Mesenchymal stem cell (in vitro differentiated cells and primary cell): ENCODE data around the gene EXD3.
"Not testable (repeated sequence)": the region's sequence is repeated elsewhere in the genome, so short reads cannot be mapped to it uniquely, and the experiment has no call there.

Source experiments
- DNase-seq: peaks from one replicate; pipeline ENCODE4 v3.0.0-alpha.2; 2013
- H2AFZ ChIP-seq: one replicate; pipeline ENCODE4 v1.6.1; 2013; ENCODE audit warnings: low read depth, mild to moderate bottlenecking, control low read depth, inconsistent platforms, low read length, moderate library complexity
- H2AK5ac ChIP-seq: 2 replicates; pipeline ENCODE4 v1.6.1; 2013; ENCODE audit warnings: low read length, moderate library complexity, mild to moderate bottlenecking, inconsistent platforms; ENCODE audit not compliant: severe bottlenecking
- H2BK120ac ChIP-seq: one replicate; pipeline ENCODE4 v1.6.1; 2013; ENCODE audit warnings: low read depth, mild to moderate bottlenecking, inconsistent platforms, low read length, moderate library complexity
- H2BK12ac ChIP-seq, 2 experiments: one replicate each; pipeline ENCODE4 v1.6.1; 2013; ENCODE audit warnings: inconsistent platforms in 2 of 2, low read length in 2 of 2, mild to moderate bottlenecking in 2 of 2, moderate library complexity in 2 of 2, control low read depth in 1 of 2
- H2BK15ac ChIP-seq: one replicate; pipeline ENCODE4 v1.6.1; 2013; ENCODE audit warnings: mild to moderate bottlenecking, low read depth, inconsistent platforms; ENCODE audit not compliant: poor library complexity, severe bottlenecking
- H2BK5ac ChIP-seq: 2 replicates; pipeline ENCODE4 v1.6.1; 2013; ENCODE audit warnings: low read depth, mild to moderate bottlenecking, low read length, control low read depth, inconsistent platforms; ENCODE audit not compliant: poor library complexity, severe bottlenecking
- H3K14ac ChIP-seq, 2 experiments: one replicate each; pipeline ENCODE4 v1.6.1; 2013; ENCODE audit warnings: inconsistent platforms in 2 of 2, low read length in 2 of 2, control low read depth in 1 of 2, mild to moderate bottlenecking in 1 of 2, moderate library complexity in 1 of 2
- H3K18ac ChIP-seq, 2 experiments: one replicate each; pipeline ENCODE4 v1.6.1; 2013; ENCODE audit warnings: inconsistent platforms in 2 of 2, low read length in 2 of 2, control low read depth in 1 of 2, low read depth in 1 of 2, mild to moderate bottlenecking in 1 of 2
- H3K23ac ChIP-seq, 2 experiments: one replicate each; pipeline ENCODE4 v1.6.1; 2013; ENCODE audit warnings: inconsistent platforms in 2 of 2, low read length in 2 of 2, mild to moderate bottlenecking in 2 of 2, moderate library complexity in 2 of 2, control low read depth in 1 of 2
- H3K27ac ChIP-seq: 2 replicates; pipeline ENCODE4 v1.5.1; 2013; ENCODE audit warnings: mild to moderate bottlenecking, moderate library complexity, low read length, control low read depth, inconsistent platforms; ENCODE audit not compliant: poor library complexity, severe bottlenecking
- H3K27me3 ChIP-seq, 2 experiments: 2 replicates each; pipeline versions ENCODE4 v1.6.1 to v1.7.0; 2013; ENCODE audit warnings: low read length in 2 of 2, mild to moderate bottlenecking in 2 of 2, moderate library complexity in 2 of 2, control low read depth in 1 of 2, inconsistent platforms in 1 of 2; ENCODE audit not compliant: control insufficient read depth in 1 of 2, insufficient read depth in 1 of 2
- H3K36me3 ChIP-seq, 2 experiments: 2 replicates each; pipeline versions ENCODE4 v1.6.1 to v1.7.0; 2013; ENCODE audit warnings: low read length in 2 of 2, control low read depth in 1 of 2, inconsistent platforms in 1 of 2, low read depth in 1 of 2, mild to moderate bottlenecking in 1 of 2; ENCODE audit not compliant: insufficient read depth in 2 of 2, control insufficient read depth in 1 of 2
- H3K4ac ChIP-seq, 2 experiments: one replicate each; pipeline ENCODE4 v1.6.1; 2013; ENCODE audit warnings: inconsistent platforms in 2 of 2, low read length in 2 of 2, mild to moderate bottlenecking in 2 of 2, moderate library complexity in 2 of 2, control low read depth in 1 of 2, low read depth in 1 of 2
- H3K4me1 ChIP-seq: 2 replicates; pipeline ENCODE4 v1.6.1; 2013; ENCODE audit warnings: low read depth, low read length, control low read depth; ENCODE audit not compliant: control insufficient read depth, insufficient read depth
- H3K4me2 ChIP-seq: 2 replicates; pipeline ENCODE4 v1.6.1; 2013; ENCODE audit warnings: low read length, mild to moderate bottlenecking, inconsistent platforms; ENCODE audit not compliant: poor library complexity, severe bottlenecking
- H3K4me3 ChIP-seq, 2 experiments: 2 replicates each; pipeline versions ENCODE4 v1.5.1 to v1.7.0; 2013; ENCODE audit warnings: low read length in 2 of 2, mild to moderate bottlenecking in 2 of 2, control low read depth in 1 of 2, low read depth in 1 of 2; ENCODE audit not compliant: insufficient read depth in 1 of 2
- H3K79me1 ChIP-seq: replicated peaks from 2 replicates; pipeline ENCODE4 v1.6.1; 2013; ENCODE audit warnings: mild to moderate bottlenecking, control low read depth, low read length, inconsistent platforms; ENCODE audit not compliant: poor library complexity, severe bottlenecking
- H3K9ac ChIP-seq: 2 replicates; pipeline ENCODE4 v1.7.0; 2013; ENCODE audit warnings: mild to moderate bottlenecking, low read length, moderate library complexity
- H3K9me3 ChIP-seq: 2 replicates; pipeline ENCODE4 v1.7.0; 2013; ENCODE audit warnings: mild to moderate bottlenecking, low read length; ENCODE audit not compliant: control insufficient read depth
- H4K8ac ChIP-seq: one replicate; pipeline ENCODE4 v1.6.1; 2013; ENCODE audit warnings: inconsistent platforms, mild to moderate bottlenecking, low read length, moderate library complexity
- H4K91ac ChIP-seq: one replicate; pipeline ENCODE4 v1.6.1; 2013; ENCODE audit warnings: mild to moderate bottlenecking, low read length, inconsistent platforms
- WGBS: methylation state at CpG from one replicate; pipeline ENCODE4 v1.1.7; 2013; ENCODE audit warnings: mixed read lengths; 5-methylcytosine and 5-hydroxymethylcytosine counted together

Gene EXD3

DNA sequence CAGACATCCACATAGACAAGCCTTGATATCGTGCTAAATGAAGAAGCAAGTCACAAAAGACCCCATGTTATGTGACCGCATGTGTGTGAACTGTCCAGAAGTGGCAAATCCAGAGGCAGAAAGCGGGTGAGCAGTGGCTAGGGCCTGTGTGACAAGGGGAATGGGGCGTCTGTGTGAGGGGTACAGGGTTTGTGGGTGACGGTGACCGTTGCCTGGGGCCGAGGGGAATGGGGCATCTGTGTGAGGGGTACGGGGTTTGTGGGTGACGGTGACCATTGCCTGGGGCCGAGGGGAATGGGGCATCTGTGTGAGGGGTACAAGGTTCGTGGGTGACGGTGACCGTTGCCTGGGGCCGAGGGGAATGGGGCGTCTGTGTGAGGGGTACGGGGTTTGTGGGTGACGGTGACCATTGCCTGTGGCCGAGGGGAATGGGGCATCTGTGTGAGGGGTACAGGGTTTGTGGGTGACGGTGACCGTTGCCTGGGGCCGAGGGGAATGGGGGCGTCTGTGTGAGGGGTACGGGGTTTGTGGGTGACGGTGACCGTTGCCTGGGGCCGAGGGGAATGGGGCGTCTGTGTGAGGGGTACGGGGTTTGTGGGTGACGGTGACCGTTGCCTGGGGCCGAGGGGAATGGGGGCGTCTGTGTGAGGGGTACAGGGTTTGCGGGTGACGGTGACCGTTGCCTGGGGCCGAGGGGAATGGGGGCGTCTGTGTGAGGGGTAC is 44.1 kb downstream of the EXD3 start:
- WGBS, result 95% methylated on average over 22 of the region's 37 CpGs
- not testable (repeated sequence) for H3K9me3 ChIP-seq, H2AFZ ChIP-seq, H4K91ac ChIP-seq, H4K8ac ChIP-seq, H3K27me3 ChIP-seq, H3K23ac ChIP-seq, H3K18ac ChIP-seq, H3K4ac ChIP-seq, H3K79me1 ChIP-seq, H2BK12ac ChIP-seq, H2BK15ac ChIP-seq, H2AK5ac ChIP-seq, H3K9ac ChIP-seq, DNase-seq, H3K4me2 ChIP-seq, H3K14ac ChIP-seq, H2BK5ac ChIP-seq, H2BK120ac ChIP-seq, H3K27ac ChIP-seq
- H3K4me3 ChIP-seq, result peak overlapping the region in 1 of 2 experiments; percentile 3
- peaks cover 13% of the 10 kb centered on the region for H3K4me1 ChIP-seq
- peaks cover 0 to 27% of the 10 kb centered on the region in 2 experiments for H3K36me3 ChIP-seq

DNA sequence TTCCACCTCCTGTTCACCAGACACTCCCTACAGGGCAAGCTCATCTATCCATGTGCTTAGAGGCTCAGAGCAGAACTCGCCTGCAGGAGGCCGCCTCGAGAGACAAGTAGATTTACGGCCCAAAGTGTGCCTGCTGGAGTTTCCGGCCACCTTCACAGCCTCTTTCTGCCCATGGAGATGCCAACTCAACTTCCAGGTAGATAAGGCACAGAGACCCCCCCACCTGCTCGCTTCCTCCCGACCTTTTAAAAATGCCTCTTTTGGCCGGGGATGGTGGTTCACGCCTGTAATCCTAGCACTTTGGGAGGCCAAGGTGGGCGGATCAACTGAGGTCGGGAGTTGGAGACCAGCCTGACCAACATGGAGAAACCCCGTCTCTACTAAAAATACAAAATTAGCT is 46.6 kb downstream of the EXD3 start:
- 97% methylated on average over 12 of the region's 12 CpGs for WGBS
- no peak overlapping the region for H3K23ac ChIP-seq
- H3K4me2 ChIP-seq, result no peak overlapping the region
- H3K18ac ChIP-seq, result no peak overlapping the region
- no peak overlapping the region for H3K27ac ChIP-seq
- no peak overlapping the region for H2AK5ac ChIP-seq
- H3K27me3 ChIP-seq, result no peaks in the 10 kb centered on the region
- DNase-seq, result no peak
- H3K9ac ChIP-seq, result no peak overlapping the region
- no peaks in the 10 kb centered on the region for H3K79me1 ChIP-seq
- no peak overlapping the region for H2BK12ac ChIP-seq
- no peak overlapping the region for H2AFZ ChIP-seq
- no peak overlapping the region for H2BK120ac ChIP-seq
- no peak overlapping the region for H4K8ac ChIP-seq
- no peak overlapping the region for H2BK15ac ChIP-seq
- peaks cover 5% of the 10 kb centered on the region for H3K9me3 ChIP-seq
- no peak overlapping the region for H3K14ac ChIP-seq
- H3K4ac ChIP-seq, result no peak overlapping the region
- H3K4me1 ChIP-seq, result peaks cover 21% of the 10 kb centered on the region
- peaks cover 0 to 40% of the 10 kb centered on the region in 2 experiments for H3K36me3 ChIP-seq
- H2BK5ac ChIP-seq, result no peak overlapping the region
- no peak overlapping the region for H4K91ac ChIP-seq
- no peak overlapping the region for H3K4me3 ChIP-seq

DNA sequence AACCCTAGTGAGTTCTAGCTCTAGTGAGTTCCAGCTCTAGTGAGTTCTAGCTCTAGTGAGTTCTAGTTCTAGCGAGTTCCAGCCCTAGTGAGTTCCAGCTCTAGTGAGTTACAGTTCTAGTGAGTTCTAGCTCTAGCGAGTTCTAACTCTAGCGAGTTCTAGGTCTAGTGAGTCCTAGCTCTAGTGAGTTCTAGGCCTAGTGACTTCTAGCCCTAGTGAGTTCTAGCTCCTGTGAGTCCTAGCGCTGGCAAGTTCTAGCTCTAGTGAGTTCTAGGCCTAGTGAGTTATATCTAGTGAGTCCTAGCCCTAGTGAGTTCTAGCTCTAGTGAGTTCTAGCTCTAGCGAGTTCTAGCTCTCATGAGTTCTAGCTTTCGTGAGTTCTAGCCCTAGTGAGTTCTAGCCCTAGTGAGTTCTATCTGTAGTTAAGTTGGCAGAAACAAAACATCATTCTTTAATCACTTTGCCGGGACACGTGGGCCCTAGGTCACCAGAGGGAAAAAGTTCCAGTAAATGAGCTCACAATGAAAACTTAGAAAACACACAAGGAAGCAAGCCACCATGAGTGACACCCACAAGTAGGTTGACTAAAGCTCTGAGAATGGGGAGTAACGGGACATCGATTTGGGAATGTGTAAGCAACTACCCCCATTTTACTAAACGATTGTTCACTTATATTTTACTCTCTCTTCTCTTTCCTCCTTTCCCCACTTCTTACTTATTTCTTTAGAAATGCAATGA is 47.5 kb downstream of the EXD3 start:
- Histone ChIP-seq H3K9me3 (peaks cover 5% of the 10 kb centered on the region), H3K14ac (no peak overlapping the region), H3K18ac (no peak overlapping the region), H2AFZ (no peak overlapping the region), H3K27ac (no peak overlapping the region), H4K8ac (no peak overlapping the region), H2AK5ac (no peak overlapping the region), H2BK15ac (no peak overlapping the region), H3K9ac (no peak overlapping the region), H2BK12ac (no peak overlapping the region), H3K79me1 (no peaks in the 10 kb centered on the region), H3K23ac (no peak overlapping the region), H2BK120ac (no peak overlapping the region), H4K91ac (no peak overlapping the region), H2BK5ac (no peak overlapping the region), H3K4me1 (peaks cover 21% of the 10 kb centered on the region), H3K36me3 (peaks cover 0 to 48% of the 10 kb centered on the region in 2 experiments), H3K4ac (no peak overlapping the region), H3K4me2 (no peak overlapping the region), H3K4me3 (no peak overlapping the region), H3K27me3 (no peaks in the 10 kb centered on the region)
- 94% methylated on average over 11 of the region's 11 CpGs for WGBS
- DNase-seq, result no peak

DNA sequence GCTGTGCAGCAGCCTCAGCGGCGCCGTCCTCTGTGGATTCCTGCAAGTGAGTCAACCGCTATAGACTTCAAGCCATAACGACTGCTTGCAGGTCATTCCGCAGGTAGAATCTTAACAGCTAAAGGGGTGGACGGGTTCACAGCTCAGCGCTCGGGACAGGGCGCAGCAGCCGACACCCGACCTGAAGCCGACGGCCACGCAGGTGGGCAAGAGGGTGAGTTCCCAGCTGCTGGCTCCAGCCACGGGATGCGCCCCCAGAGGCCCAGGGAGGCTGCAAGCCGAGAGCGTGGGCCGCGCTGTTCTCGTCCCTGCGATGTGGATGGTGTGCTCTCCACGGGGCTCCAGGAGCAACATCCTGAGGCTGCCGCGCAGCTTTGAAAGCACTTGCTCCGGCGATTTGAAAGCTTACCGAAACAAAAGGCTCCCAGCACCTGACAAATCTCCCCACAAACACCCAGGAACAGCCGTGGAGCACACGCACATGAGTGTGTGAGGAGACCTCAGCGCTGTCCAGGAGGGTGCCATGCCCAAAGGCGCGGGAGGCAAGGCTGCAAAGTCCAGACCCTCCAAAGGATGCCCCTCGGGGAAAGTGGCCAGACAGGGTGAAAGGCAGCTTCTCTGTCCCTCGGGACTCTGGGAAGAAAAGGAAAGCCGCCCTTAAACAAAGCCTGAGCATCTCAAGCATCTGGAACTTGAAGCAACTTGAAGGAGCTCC is 48.7 kb downstream of the EXD3 start:
- no peak overlapping the region for H3K4me3 ChIP-seq
- 95% methylated on average over 37 of the region's 37 CpGs for WGBS
- H3K18ac ChIP-seq, result no peak overlapping the region

More for the DNA sequence above, 48.7 kb downstream of the EXD3 start:
- no peak overlapping the region for H4K91ac ChIP-seq
- no peak overlapping the region for H3K14ac ChIP-seq
- H2AK5ac ChIP-seq, result no peak overlapping the region
- no peaks in the 10 kb centered on the region for H3K27me3 ChIP-seq
- no peaks in the 10 kb centered on the region for H3K79me1 ChIP-seq
- H3K23ac ChIP-seq, result no peak overlapping the region
- H2BK12ac ChIP-seq, result no peak overlapping the region
- no peak overlapping the region for H3K4me2 ChIP-seq
- peaks cover 5% of the 10 kb centered on the region for H3K9me3 ChIP-seq
- H2BK120ac ChIP-seq, result no peak overlapping the region
- no peak overlapping the region for H2AFZ ChIP-seq
- H3K36me3 ChIP-seq, result peaks cover 0 to 52% of the 10 kb centered on the region in 2 experiments
- no peak overlapping the region for H3K9ac ChIP-seq
- no peak overlapping the region for H3K27ac ChIP-seq
- no peak for DNase-seq
- peaks cover 21% of the 10 kb centered on the region for H3K4me1 ChIP-seq
- H4K8ac ChIP-seq, result no peak overlapping the region
- H2BK15ac ChIP-seq, result no peak overlapping the region
- H2BK5ac ChIP-seq, result no peak overlapping the region
- H3K4ac ChIP-seq, result no peak overlapping the region
